ENCODE measurements around the gene TLE4.
"Not testable (repeated sequence)": the region's sequence is repeated elsewhere in the genome, so short reads cannot be mapped to it uniquely, and the experiment has no call there.

Gene TLE4

DNA sequence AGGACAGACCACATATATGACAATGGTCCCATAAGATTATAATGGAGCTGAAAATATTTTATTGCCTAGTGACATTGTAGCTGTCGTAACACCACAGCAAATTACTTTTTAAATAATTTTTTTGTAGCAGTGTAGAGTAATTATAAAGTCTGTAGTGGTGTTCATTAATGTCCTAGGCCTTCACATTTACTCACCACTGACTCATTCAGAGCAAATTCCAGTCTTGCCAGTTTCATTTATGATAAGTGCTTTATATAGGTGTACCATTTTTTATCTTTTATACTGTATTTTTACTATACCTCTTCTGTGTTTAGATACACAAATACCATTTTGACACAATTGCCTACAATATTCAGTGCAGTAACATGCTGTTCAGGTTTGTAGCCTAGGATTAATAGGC is 67.6 kb downstream of the TLE4 start:
- TF ChIP-seq ZFX (IDR thresholded peaks at IDR 0.05; ENCODE audit: borderline replicate concordance), result no peak
- TF ChIP-seq, protein P1, sequence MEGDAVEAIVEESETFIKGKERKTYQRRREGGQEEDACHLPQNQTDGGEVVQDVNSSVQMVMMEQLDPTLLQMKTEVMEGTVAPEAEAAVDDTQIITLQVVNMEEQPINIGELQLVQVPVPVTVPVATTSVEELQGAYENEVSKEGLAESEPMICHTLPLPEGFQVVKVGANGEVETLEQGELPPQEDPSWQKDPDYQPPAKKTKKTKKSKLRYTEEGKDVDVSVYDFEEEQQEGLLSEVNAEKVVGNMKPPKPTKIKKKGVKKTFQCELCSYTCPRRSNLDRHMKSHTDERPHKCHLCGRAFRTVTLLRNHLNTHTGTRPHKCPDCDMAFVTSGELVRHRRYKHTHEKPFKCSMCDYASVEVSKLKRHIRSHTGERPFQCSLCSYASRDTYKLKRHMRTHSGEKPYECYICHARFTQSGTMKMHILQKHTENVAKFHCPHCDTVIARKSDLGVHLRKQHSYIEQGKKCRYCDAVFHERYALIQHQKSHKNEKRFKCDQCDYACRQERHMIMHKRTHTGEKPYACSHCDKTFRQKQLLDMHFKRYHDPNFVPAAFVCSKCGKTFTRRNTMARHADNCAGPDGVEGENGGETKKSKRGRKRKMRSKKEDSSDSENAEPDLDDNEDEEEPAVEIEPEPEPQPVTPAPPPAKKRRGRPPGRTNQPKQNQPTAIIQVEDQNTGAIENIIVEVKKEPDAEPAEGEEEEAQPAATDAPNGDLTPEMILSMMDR (IDR thresholded peaks at IDR 0.05), result no peak
- no peak overlapping the region for H3K27ac ChIP-seq

GRCh38 chr9:79640067-79640466 is 68.3 kb downstream of the TLE4 start:
- not testable (repeated sequence) for H3K27ac ChIP-seq

DNA sequence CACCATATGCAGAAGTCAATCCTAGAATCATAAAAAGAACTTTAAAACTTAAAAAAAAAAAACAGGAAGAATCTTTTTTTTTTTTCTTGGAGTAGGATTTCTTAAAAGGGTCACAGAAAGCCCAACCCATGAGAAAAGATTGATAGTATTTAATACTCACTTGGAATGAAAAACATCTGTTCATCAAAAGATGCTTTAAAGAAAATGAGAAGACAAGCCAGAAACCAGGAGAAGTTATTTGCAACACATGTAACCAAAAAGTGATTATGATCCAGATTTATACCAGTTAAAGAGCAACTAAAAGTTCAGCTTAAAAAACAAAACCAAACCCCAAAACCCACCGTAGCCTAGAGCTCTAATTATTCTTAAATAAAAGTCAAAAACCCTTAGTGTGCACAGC is 69.3 kb downstream of the TLE4 start:
- no peak for TF ChIP-seq ZFX (IDR thresholded peaks at IDR 0.05; ENCODE audit: borderline replicate concordance)
- TF ChIP-seq, protein P1 (IDR thresholded peaks at IDR 0.05), result no peak
- no peak overlapping the region for H3K27ac ChIP-seq

DNA sequence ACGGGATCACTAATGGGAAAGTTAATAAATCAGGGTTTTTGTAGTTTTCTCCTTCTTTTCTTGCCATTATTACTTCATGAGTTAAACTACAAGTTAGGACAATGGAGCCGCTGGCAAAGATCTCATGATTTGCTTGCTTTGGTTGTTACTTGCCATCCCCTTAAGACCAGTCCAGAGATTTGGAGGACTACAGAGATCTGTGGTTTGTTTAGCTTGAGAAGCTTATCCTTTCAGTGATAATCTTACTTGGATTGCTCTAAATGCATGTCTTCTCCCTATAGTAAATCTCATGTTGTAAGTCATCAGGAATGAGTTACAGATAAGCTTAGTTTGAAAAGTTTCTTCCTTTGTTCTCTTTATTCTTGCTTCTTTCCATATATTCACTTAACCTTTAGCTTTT is 70.9 kb downstream of the TLE4 start:
- TF ChIP-seq ZFX (IDR thresholded peaks at IDR 0.05; ENCODE audit: borderline replicate concordance), result no peak
- TF ChIP-seq, protein P1 (IDR thresholded peaks at IDR 0.05), result no peak
- no peak overlapping the region for H3K27ac ChIP-seq

DNA sequence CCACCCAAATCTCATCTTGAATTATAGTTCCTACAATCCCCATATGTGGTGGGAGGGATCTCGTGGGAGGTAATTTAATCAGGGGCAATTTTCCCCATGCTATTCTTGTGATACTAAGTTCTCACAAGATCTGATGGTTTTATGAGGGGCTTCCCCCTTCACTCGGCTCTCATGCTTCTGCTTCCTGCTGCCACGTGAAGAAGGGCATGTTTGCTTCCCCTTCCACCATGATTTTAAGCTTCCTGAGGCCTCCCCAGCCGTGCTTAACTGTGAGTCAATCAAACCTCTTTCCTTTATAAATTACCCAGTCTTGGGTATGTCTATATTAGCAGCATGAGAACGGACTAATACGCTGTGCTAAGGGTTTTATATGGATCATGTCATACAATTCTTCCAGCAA is 72.3 kb downstream of the TLE4 start:
- no peak overlapping the region for H3K27ac ChIP-seq
- TF ChIP-seq, protein P1 (IDR thresholded peaks at IDR 0.05), result no peak
- no peak for TF ChIP-seq ZFX (IDR thresholded peaks at IDR 0.05; ENCODE audit: borderline replicate concordance)

- H3K27ac ChIP-seq, result no peak overlapping the region
- TF ChIP-seq ZFX (IDR thresholded peaks at IDR 0.05; ENCODE audit: borderline replicate concordance), result no peak
- TF ChIP-seq, protein P1 (IDR thresholded peaks at IDR 0.05), result no peak
Measured at GRCh38 chr9:79644601-79645000, 72.8 kb downstream of the TLE4 start.

- TF ChIP-seq ZFX (IDR thresholded peaks at IDR 0.05; ENCODE audit: borderline replicate concordance), result no peak
- TF ChIP-seq, protein P1 (IDR thresholded peaks at IDR 0.05), result no peak
- no peak overlapping the region for H3K27ac ChIP-seq
Measured at GRCh38 chr9:79645110-79645509, 73.3 kb downstream of the TLE4 start.

DNA sequence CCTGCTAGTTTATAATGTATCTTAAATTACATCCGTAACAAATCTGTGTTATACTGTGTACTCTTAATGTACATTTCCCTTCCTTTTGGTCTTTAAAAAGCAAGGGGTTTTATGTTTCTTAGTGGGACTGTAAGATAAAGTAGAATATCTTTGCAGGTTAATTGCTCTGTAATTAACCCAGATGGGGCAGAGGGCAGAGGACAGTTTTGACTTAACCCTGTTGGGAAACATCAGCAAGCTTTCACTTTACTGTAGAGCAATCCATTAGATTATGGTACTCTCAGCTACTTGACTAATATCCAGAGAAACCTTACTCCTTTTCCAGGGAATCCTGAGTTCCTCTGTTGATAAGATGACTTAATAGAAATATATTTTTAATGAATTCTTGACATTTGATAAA is 74.3 kb downstream of the TLE4 start:
- TF ChIP-seq ZFX (IDR thresholded peaks at IDR 0.05; ENCODE audit: borderline replicate concordance), result no peak
- TF ChIP-seq, protein P1 (IDR thresholded peaks at IDR 0.05), result no peak
- H3K27ac ChIP-seq, result no peak overlapping the region
